ENCODE data around the gene FRMD5. TPM values are rescaled to one million over a fixed set of nuclear protein-coding genes. Genes with fewer than 3 reads are reported as not detected.

FRMD5 gene
- total RNA-seq, 1 donor from 2014 or later: 0.09 TPM

- intact Hi-C loops (cut with micrococcal nuclease): no loop called here
- Mint-ChIP-seq H3K36me3 (ENCODE audit: low read depth) (no peaks in the 10 kb centered on the region), H3K4me3 (ENCODE audit: low read depth) (no peak overlapping the region), H3K27me3 (ENCODE audit: low read depth) (peaks cover 30% of the 10 kb centered on the region), H3K27ac (no peak overlapping the region), H3K4me1 (ENCODE audit: low read depth) (no peaks in the 10 kb centered on the region), H3K9me3 (no peaks in the 10 kb centered on the region)
- no peak for DNase-seq (ENCODE audit: low spot score)
Observed at GRCh38 chr15:44153352-44153751, 41.7 kb downstream of the FRMD5 start.

- DNase-seq (ENCODE audit: low spot score): no peak
- Mint-ChIP-seq H3K9me3 (no peaks in the 10 kb centered on the region), H3K4me1 (ENCODE audit: low read depth) (no peaks in the 10 kb centered on the region), H3K27ac (no peak overlapping the region), H3K4me3 (ENCODE audit: low read depth) (no peak overlapping the region), H3K27me3 (ENCODE audit: low read depth) (peaks cover 37% of the 10 kb centered on the region), H3K36me3 (ENCODE audit: low read depth) (no peaks in the 10 kb centered on the region)
- intact Hi-C loops (cut with micrococcal nuclease): no loop called here
Observed at GRCh38 chr15:44149224-44149623, 45.8 kb downstream of the FRMD5 start.

- no peak overlapping the region for H3K4me3 Mint-ChIP-seq (ENCODE audit: low read depth)
- intact Hi-C loops (cut with micrococcal nuclease): no loop called here
- DNase-seq (ENCODE audit: low spot score): no peak
- H3K27ac Mint-ChIP-seq: no peak overlapping the region
- no peaks in the 10 kb centered on the region for H3K4me1 Mint-ChIP-seq (ENCODE audit: low read depth)
- H3K27me3 Mint-ChIP-seq (ENCODE audit: low read depth): peaks cover 37% of the 10 kb centered on the region
- no peaks in the 10 kb centered on the region for H3K36me3 Mint-ChIP-seq (ENCODE audit: low read depth)
- H3K9me3 Mint-ChIP-seq: no peaks in the 10 kb centered on the region
Observed at GRCh38 chr15:44148580-44148979, 46.5 kb downstream of the FRMD5 start.

- H3K4me3 Mint-ChIP-seq (ENCODE audit: low read depth): no peak overlapping the region
- H3K27ac Mint-ChIP-seq: no peak overlapping the region
- H3K4me1 Mint-ChIP-seq (ENCODE audit: low read depth): no peaks in the 10 kb centered on the region
- intact Hi-C loops (cut with micrococcal nuclease): no loop called here
- peaks cover 34% of the 10 kb centered on the region for H3K27me3 Mint-ChIP-seq (ENCODE audit: low read depth)
- no peaks in the 10 kb centered on the region for H3K9me3 Mint-ChIP-seq
- H3K36me3 Mint-ChIP-seq (ENCODE audit: low read depth): no peaks in the 10 kb centered on the region
- no peak for DNase-seq (ENCODE audit: low spot score)
Observed at GRCh38 chr15:44147636-44148035, 47.4 kb downstream of the FRMD5 start.

GRCh38 chr15:44145495-44145894, 49.6 kb downstream of the FRMD5 start:
- DNase-seq (ENCODE audit: low spot score): no peak
- H3K4me3 Mint-ChIP-seq (ENCODE audit: low read depth): no peak overlapping the region
- no peaks in the 10 kb centered on the region for H3K36me3 Mint-ChIP-seq (ENCODE audit: low read depth)
- peaks cover 36% of the 10 kb centered on the region for H3K27me3 Mint-ChIP-seq (ENCODE audit: low read depth)
- H3K9me3 Mint-ChIP-seq: no peaks in the 10 kb centered on the region
- intact Hi-C loops (cut with micrococcal nuclease): no loop called here
- H3K4me1 Mint-ChIP-seq (ENCODE audit: low read depth): no peaks in the 10 kb centered on the region
- no peak overlapping the region for H3K27ac Mint-ChIP-seq

GRCh38 chr15:44144992-44145391, 50.1 kb downstream of the FRMD5 start:
- DNase-seq (ENCODE audit: low spot score): no peak
- Mint-ChIP-seq H3K9me3 (no peaks in the 10 kb centered on the region), H3K36me3 (ENCODE audit: low read depth) (no peaks in the 10 kb centered on the region), H3K27me3 (ENCODE audit: low read depth) (peaks cover 33% of the 10 kb centered on the region), H3K4me3 (ENCODE audit: low read depth) (no peak overlapping the region), H3K4me1 (ENCODE audit: low read depth) (no peaks in the 10 kb centered on the region), H3K27ac (no peak overlapping the region)
- intact Hi-C loops (cut with micrococcal nuclease): no loop called here

GRCh38 chr15:44144184-44144583, 50.9 kb downstream of the FRMD5 start:
- Mint-ChIP-seq H3K27me3 (ENCODE audit: low read depth) (peaks cover 26% of the 10 kb centered on the region), H3K9me3 (no peaks in the 10 kb centered on the region), H3K27ac (no peak overlapping the region), H3K4me3 (ENCODE audit: low read depth) (no peak overlapping the region), H3K36me3 (ENCODE audit: low read depth) (no peaks in the 10 kb centered on the region), H3K4me1 (ENCODE audit: low read depth) (no peaks in the 10 kb centered on the region)
- DNase-seq (ENCODE audit: low spot score): no peak
- intact Hi-C loops (cut with micrococcal nuclease): no loop called here

- intact Hi-C loops (cut with micrococcal nuclease): no loop called here
- no peaks in the 10 kb centered on the region for H3K9me3 Mint-ChIP-seq
- H3K36me3 Mint-ChIP-seq (ENCODE audit: low read depth): no peaks in the 10 kb centered on the region
- H3K27ac Mint-ChIP-seq: no peak overlapping the region
- H3K27me3 Mint-ChIP-seq (ENCODE audit: low read depth): peaks cover 16% of the 10 kb centered on the region
- no peaks in the 10 kb centered on the region for H3K4me1 Mint-ChIP-seq (ENCODE audit: low read depth)
- no peak overlapping the region for H3K4me3 Mint-ChIP-seq (ENCODE audit: low read depth)
- no peak for DNase-seq (ENCODE audit: low spot score)
Observed at GRCh38 chr15:44137750-44138149, 57.3 kb downstream of the FRMD5 start.

- Mint-ChIP-seq H3K27me3 (ENCODE audit: low read depth) (peaks cover 12% of the 10 kb centered on the region), H3K36me3 (ENCODE audit: low read depth) (no peaks in the 10 kb centered on the region), H3K4me1 (ENCODE audit: low read depth) (no peaks in the 10 kb centered on the region), H3K9me3 (no peaks in the 10 kb centered on the region), H3K27ac (no peak overlapping the region), H3K4me3 (ENCODE audit: low read depth) (no peak overlapping the region)
- intact Hi-C loops (cut with micrococcal nuclease): no loop called here
- no peak for DNase-seq (ENCODE audit: low spot score)
Observed at GRCh38 chr15:44136991-44137477, 58.0 kb downstream of the FRMD5 start.

GRCh38 chr15:44132057-44132456, 63.0 kb downstream of the FRMD5 start:
- H3K27ac Mint-ChIP-seq: no peak overlapping the region
- DNase-seq (ENCODE audit: low spot score): no peak
- no peaks in the 10 kb centered on the region for H3K36me3 Mint-ChIP-seq (ENCODE audit: low read depth)
- H3K27me3 Mint-ChIP-seq (ENCODE audit: low read depth): peaks cover 14% of the 10 kb centered on the region
- no peak overlapping the region for H3K4me3 Mint-ChIP-seq (ENCODE audit: low read depth)
- no peaks in the 10 kb centered on the region for H3K9me3 Mint-ChIP-seq
- intact Hi-C loops (cut with micrococcal nuclease): no loop called here
- H3K4me1 Mint-ChIP-seq (ENCODE audit: low read depth): no peaks in the 10 kb centered on the region

GRCh38 chr15:44130778-44131177, 64.3 kb downstream of the FRMD5 start:
- Mint-ChIP-seq H3K36me3 (ENCODE audit: low read depth) (no peaks in the 10 kb centered on the region), H3K27ac (no peak overlapping the region), H3K27me3 (ENCODE audit: low read depth) (peaks cover 21% of the 10 kb centered on the region), H3K4me3 (ENCODE audit: low read depth) (no peak overlapping the region), H3K4me1 (ENCODE audit: low read depth) (no peaks in the 10 kb centered on the region), H3K9me3 (no peaks in the 10 kb centered on the region)
- intact Hi-C loops (cut with micrococcal nuclease): no loop called here
- DNase-seq (ENCODE audit: low spot score): no peak

- Mint-ChIP-seq H3K36me3 (ENCODE audit: low read depth) (no peaks in the 10 kb centered on the region), H3K27me3 (ENCODE audit: low read depth) (peaks cover 23% of the 10 kb centered on the region), H3K27ac (no peak overlapping the region)
Observed at GRCh38 chr15:44129911-44130310, 65.2 kb downstream of the FRMD5 start.

GRCh38 chr15:44128443-44128842, 66.6 kb downstream of the FRMD5 start:
- no peaks in the 10 kb centered on the region for H3K9me3 Mint-ChIP-seq
- no peaks in the 10 kb centered on the region for H3K36me3 Mint-ChIP-seq (ENCODE audit: low read depth)
- intact Hi-C loops (cut with micrococcal nuclease): no loop called here
- no peak overlapping the region for H3K27ac Mint-ChIP-seq
- no peak for DNase-seq (ENCODE audit: low spot score)
- H3K4me3 Mint-ChIP-seq (ENCODE audit: low read depth): no peak overlapping the region
- no peaks in the 10 kb centered on the region for H3K4me1 Mint-ChIP-seq (ENCODE audit: low read depth)
- peaks cover 25% of the 10 kb centered on the region for H3K27me3 Mint-ChIP-seq (ENCODE audit: low read depth)

More at GRCh38 chr15:44129911-44130310, 65.2 kb downstream of the FRMD5 start:
- DNase-seq (ENCODE audit: low spot score): no peak
- Mint-ChIP-seq H3K4me3 (ENCODE audit: low read depth) (no peak overlapping the region), H3K9me3 (no peaks in the 10 kb centered on the region), H3K4me1 (ENCODE audit: low read depth) (no peaks in the 10 kb centered on the region)
- intact Hi-C loops (cut with micrococcal nuclease): no loop called here

- DNase-seq (ENCODE audit: low spot score): no peak
- intact Hi-C loops (cut with micrococcal nuclease): no loop called here
- Mint-ChIP-seq H3K4me1 (ENCODE audit: low read depth) (no peaks in the 10 kb centered on the region), H3K9me3 (no peaks in the 10 kb centered on the region), H3K36me3 (ENCODE audit: low read depth) (no peaks in the 10 kb centered on the region), H3K27me3 (ENCODE audit: low read depth) (peaks cover 23% of the 10 kb centered on the region), H3K27ac (no peak overlapping the region), H3K4me3 (ENCODE audit: low read depth) (no peak overlapping the region)
Observed at GRCh38 chr15:44125879-44126278, 69.2 kb downstream of the FRMD5 start.
